NCI-H2171 (cell line): ENCODE results near the gene OAF.

Source experiments
- DNase-seq: peaks from one replicate; lab custom pipeline; 2025; lab: John Stamatoyannopoulos, UW

Gene OAF

DNA sequence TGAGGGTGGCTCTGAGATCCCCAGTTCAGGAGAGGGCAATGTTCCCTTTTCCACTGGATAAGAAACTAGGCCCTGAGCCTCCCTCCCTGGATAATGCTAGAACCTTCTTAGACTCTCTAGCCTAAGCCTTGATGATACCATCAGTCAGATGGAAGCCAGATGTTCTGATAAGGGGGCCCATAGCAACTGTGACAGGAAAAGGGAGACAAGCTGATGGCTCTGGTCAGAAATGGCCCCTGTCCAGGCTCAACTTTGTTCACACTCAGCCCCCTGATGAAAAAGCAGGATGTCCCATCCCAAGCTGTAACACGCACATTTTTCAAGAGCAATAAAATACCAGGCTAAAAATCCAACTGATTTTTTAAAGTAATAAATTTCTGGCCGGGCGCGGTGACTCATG is 7.2 kb upstream of the OAF start:
- DNase-seq, result no peak

DNA sequence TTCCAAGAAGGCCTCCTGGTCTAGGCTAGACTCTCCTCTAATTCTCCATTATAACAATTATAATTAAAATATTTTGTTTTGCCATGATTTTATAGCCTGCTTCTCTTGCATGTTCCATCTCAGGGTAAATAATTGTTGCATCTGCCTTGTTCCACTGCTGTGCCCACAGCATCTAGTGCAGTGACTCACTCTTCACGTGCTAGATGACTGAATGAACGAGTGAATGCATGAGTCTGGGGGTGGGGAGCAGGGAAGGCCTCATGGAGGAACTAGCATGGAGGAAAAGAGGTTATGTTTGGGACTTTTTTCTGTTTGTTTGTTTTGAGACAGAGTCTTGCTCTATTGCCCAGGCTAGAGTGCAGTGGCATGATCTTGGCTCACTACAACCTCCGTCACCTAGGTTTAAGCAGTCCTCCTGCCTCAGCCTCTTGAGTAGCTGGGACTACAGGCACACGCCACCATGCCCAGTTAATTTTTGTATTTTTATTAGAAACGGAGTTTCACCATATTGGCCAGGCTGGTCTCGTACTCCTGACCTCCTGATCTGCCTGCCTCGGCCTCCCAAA is 5.2 kb upstream of the OAF start:
- no peak for DNase-seq

- no peak for DNase-seq
Observed at GRCh38 chr11:120207512-120207911, 3.3 kb upstream of the OAF start.

GRCh38 chr11:120208001-120208441 is 2.8 kb upstream of the OAF start:
- no peak for DNase-seq

DNA sequence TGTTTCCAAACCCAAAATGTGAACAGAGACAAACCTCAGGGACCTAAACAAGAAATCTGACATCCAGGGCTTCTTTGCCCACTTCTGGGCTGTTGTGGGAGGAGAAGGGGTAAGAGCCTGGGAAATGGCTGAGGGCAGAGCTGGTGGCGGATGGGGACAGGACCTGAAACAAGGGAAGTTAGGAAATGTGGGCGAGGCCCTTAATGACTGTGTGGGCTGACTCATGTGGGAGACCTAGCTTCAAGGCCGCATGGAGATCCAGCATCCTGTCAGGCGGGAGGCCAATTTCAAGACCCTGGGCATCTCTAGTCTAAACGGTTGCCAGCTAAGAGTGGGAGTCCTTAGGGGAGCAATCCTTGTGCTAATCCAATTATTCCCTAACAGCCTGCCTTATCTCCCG is 2.1 kb upstream of the OAF start:
- no peak for DNase-seq

DNA sequence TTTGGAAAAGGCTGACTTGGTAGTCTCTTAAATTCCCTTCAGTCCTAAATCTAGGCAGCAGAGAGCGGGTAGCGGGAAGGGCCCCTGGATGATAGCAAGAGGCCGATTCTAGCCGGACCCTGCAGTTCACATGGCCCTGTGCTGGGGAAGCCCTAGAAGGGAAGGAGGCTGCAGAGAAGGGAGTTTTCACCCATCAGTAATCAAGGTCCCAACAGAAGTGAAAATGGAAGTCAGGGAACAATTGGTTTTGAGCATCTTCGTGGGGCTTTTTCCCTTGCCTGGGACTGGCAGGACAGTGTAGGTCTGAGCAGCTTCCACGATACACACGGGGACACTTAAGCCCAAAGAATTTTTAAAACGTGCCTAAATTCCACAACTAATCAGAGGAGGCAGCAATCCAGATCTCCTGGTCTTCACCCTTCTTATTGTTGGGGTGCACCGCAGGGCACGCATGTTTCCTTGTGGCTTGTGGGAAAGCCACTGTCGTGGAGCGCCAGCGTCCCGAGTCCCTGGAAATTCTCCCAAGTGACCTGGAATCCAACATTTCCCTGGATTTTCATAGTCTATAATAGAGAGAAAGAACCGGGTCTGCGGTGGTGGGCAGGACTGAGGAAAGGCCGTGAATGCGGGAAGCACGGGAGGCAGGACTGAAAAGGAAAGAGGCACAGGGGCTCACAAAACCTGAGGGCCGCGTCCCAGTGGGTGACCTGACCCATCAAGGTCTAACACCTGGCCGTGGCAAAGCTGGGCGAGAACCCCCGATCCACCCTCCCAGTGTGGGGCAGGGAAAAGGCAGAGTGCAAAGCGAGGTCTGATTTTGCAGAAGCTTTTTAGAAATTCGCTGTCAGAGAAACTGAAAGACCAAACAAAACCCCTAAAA is 846 bp upstream of the OAF start:
- no peak for DNase-seq

DNA sequence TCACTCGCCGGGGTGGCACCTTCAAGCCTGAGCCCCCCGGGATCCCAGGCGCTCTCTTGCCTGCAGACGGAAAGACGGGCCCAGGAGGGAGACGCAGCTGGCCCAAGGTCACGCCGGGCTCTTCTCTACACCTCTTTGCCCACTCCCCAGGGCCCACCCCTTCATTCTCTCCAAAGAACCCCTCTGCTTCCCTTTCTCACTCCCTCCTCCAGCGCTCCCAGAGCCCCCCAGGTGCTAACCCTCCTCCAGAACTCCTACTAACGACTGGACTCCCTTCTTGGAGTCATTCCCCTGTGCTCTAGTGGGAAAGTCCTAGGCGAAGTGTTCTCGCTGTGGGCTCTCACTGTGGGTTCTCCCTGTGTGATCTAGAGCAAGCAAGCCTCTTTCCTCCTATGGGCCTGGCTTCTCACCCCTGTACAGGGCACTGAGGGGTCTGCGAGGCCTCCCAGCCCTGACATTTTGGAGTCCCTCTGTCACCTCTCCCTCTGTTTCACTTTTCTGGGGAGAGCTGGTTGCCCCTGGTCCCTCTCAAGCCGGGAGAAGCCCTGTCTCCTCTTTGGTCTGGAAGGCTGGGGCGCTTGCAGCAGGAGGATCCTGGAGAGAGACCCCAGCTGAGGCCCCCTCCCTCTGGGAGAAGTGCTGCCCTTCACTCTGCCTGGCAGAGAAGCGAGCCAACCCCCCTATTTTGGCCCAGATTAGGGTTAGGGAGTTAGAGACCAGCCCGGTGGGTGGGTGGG is 858 bp downstream of the OAF start:
- no peak for DNase-seq

- no peak for DNase-seq
Observed at GRCh38 chr11:120212259-120212878, 1.5 kb downstream of the OAF start.

- DNase-seq, result no peak
Observed at GRCh38 chr11:120212926-120213325, 2.1 kb downstream of the OAF start.

GRCh38 chr11:120214581-120214980 is 3.7 kb downstream of the OAF start:
- no peak for DNase-seq

GRCh38 chr11:120215634-120216033 is 4.8 kb downstream of the OAF start:
- DNase-seq, result no peak

- no peak for DNase-seq
Observed at GRCh38 chr11:120216426-120217102, 5.7 kb downstream of the OAF start.

DNA sequence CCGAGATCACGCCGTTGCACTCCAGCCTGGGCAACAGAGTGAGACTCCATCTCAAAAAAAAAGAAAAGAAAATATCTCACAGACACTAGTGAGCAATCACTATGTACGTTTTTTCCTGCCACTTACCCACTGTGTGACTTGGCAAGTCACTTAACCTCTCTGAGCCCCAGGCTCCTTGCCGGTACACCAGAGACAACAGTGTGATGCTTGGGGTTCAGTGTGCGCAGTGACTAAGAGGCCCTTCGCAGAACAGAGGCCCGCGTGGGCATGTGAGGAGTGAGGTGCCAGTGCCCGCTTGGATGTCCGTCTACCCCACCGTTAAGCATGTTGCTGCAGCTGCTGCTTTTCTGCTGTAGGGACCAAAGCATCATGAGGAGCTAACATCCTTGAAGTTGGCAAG is 6.7 kb downstream of the OAF start:
- no peak for DNase-seq

DNA sequence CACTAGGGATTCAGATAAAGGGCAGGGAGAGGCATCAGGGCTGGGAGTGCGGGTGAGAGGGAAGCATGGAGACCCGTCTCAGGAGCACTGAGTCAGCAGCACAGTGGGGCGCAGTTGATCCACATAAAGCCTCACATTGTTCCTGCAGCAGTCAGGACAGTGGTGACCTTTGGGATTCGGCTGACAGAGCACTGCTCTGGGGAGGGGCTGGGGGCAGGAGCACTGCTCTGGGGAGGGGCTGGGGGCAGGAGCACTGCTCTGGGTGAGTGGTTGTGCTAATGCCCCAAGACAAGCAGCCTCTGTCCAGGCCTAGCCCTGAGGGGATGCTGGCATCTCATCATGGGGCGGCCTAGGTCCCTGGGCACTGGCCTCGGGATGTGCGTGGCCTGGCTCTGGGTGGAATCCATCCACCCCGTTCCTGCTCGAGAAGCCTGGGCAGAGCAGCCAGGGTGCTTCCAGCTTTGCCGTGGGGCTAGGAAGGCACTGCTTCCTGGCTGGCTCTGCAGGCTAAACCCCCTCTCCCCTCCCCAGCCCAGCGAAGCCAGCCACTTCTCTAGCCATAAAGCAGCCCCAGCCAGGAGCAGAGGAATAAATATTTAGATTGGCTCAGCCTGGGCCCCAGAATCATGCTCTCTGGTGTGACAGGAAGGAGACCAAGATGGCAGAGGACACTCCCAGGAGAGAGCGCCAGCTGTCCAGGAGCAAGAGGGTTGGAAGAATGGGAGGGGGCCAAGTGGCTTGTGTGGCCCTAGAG is 7.3 kb downstream of the OAF start:
- no peak for DNase-seq

DNA sequence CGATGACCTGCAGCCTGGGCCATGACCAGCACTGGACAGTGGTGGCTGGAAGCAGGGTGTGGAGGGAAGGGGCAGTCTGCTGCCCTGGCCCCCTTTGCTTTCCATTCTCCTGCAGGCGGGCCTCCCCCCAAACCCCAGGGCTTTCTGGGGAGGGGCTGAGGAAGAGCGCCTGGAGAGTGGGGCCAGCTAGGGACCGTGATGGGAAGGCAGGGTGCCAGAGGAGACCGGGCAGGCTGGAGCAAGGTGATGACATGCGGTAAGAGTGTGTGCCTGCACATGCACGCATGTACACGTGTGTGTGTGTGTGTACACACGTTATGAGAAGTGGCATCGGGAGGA is 7.8 kb downstream of the OAF start:
- DNase-seq, result no peak

DNA sequence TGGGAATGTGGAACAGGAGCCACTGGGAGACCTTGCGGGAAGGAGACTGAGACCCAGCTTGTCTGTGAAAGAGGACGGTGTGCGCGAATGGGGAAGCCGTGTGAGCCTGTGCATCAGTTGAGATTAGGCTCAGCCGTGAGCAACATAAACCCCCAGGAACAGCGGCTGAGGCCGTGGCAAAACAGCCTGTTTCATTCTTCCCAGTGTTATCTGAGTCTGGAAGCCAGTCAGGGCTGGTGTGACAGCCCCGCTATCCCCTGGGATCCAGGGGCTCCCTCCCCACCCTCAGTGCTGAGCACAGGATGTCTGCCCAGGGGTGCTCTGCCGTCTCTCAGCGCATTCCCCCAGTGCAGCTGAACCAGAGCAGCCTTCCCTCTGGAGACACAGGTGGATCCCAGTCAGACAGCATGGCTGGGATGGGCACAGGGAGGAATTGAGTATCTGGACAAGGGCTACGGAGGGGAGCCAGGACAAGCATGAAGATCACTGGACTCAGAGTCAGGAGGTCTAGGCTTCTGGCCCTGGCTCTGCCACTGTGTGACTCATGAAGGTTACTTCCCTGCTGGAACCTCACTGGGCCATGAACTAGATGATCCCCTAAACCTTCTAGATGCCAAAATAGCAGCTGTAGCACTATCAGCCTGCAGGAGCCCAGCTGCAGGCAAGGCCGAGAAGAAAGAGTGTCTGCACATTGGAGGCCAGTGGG is 8.6 kb downstream of the OAF start:
- DNase-seq, result no peak

- DNase-seq, result no peak
Observed at GRCh38 chr11:120219938-120220746, 9.3 kb downstream of the OAF start.

- DNase-seq, result no peak
Observed at GRCh38 chr11:120220747-120221037, 9.9 kb downstream of the OAF start.

DNA sequence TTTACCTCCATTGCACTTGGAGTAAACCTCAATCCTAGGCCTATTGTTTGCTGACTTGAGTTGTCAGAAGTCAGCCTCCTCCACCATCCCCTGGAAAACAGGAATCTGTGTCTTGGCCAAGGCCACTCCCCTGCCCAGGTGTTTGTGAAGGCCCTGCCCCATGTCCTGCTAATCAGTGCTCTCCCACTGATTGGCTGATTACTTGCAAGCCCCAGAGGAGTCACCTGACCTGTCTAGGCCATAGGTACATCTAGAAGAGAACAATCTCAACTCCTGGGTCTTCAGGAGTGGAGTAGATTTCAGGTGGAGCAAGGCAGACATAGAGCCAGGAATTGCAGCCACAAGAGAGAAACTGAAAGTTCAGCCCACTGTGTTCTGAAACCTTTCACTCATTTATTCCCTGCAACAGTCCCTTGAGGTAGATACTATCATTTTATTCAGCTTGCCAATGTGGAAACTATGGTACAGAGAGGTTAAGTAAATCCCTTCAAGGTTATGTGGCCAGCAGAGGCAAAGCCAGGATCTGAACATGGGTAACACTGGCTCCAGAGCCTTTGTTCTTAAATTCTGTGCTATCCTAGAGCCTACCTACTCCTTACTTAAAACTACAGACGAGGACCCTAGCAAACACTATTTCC is 10.4 kb downstream of the OAF start:
- DNase-seq, result no peak

- DNase-seq, result no peak
Observed at GRCh38 chr11:120222916-120223315, 12.1 kb downstream of the OAF start.
